ENCODE data around the gene MCC.

DNA sequence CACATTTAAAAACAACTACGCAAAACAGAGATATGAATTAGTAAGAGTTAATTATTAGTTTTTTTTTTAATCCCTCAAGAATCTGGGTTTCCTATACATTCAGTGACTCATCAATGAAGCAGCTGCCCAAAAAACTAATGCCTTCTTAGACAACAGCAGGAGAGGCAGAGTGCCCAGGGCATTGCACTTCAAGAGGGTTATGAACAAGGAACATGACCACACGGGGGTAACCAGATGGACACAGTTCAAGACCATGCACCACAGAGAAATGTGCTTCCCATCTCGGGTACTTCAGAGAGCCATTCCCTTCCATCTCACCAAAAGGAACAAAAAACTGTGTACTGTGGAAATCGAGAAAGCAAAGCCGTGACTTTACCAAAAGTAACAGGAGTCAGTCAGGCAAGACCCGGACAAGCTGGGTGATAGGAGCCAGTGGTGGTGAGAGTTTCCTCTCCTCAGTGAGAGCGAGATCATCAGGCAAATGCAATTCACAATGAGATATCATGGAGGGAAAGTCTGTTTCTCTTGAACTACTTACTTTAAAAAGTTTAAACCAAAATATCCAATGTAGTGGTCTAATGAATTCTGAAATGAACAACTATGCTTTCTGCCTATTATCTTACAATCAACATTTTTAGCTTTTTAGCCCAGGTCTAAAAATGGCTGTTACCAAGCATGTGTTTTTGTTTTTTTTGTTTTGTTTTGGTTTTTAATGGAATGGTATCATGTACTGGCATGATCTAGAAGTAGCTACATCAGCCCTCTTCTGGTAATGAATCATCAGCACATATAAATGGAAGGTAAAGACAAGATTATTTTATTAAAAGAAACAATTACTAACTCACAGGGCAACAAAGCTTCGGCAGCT, 245.5 kb downstream of the MCC start:
- TF ChIP-seq POLR2AphosphoS5 (IDR thresholded peaks at IDR 0.05; ENCODE audit: low read depth, low read length) (no peak), FOXP2 (optimal IDR thresholded peaks at IDR 0.05; ENCODE audit: borderline replicate concordance, extremely low read depth, extremely low read length, insufficient read depth) (no peak)
- TF ChIP-seq, protein P1, sequence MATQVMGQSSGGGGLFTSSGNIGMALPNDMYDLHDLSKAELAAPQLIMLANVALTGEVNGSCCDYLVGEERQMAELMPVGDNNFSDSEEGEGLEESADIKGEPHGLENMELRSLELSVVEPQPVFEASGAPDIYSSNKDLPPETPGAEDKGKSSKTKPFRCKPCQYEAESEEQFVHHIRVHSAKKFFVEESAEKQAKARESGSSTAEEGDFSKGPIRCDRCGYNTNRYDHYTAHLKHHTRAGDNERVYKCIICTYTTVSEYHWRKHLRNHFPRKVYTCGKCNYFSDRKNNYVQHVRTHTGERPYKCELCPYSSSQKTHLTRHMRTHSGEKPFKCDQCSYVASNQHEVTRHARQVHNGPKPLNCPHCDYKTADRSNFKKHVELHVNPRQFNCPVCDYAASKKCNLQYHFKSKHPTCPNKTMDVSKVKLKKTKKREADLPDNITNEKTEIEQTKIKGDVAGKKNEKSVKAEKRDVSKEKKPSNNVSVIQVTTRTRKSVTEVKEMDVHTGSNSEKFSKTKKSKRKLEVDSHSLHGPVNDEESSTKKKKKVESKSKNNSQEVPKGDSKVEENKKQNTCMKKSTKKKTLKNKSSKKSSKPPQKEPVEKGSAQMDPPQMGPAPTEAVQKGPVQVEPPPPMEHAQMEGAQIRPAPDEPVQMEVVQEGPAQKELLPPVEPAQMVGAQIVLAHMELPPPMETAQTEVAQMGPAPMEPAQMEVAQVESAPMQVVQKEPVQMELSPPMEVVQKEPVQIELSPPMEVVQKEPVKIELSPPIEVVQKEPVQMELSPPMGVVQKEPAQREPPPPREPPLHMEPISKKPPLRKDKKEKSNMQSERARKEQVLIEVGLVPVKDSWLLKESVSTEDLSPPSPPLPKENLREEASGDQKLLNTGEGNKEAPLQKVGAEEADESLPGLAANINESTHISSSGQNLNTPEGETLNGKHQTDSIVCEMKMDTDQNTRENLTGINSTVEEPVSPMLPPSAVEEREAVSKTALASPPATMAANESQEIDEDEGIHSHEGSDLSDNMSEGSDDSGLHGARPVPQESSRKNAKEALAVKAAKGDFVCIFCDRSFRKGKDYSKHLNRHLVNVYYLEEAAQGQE (IDR thresholded peaks at IDR 0.05; ENCODE audit: insufficient read depth in 1 of 2, low read depth in 2 of 2, low read length in 2 of 2) = no peak
